Suprapubic skin (tissue), 4 donors: Measurements from ENCODE around the gene NR2F2.

Source experiments
- CTCF ChIP-seq, 2 donors: fragments of 200-600 bp in 1 of 2; fragments of 450-650 bp in 1 of 2; sonication (generic) in 1 of 2; IDR thresholded peaks; one replicate each; pipeline ENCODE4 v1.5.1; 2016 to 2019; ENCODE audit warnings: antibody characterized with exemption in 2 of 2, mild to moderate bottlenecking in 1 of 2, moderate library complexity in 1 of 2
- EP300 ChIP-seq: sonication (generic); formaldehyde crosslinking; IDR thresholded peaks from one replicate; pipeline ENCODE4 v1.6.1; 2017; ENCODE audit warnings: antibody characterized with exemption
- POLR2A ChIP-seq, 2 donors: fragments of 450-650 bp; IDR thresholded peaks; one replicate each; pipeline ENCODE4 v1.6.1; 2017; ENCODE audit warnings: antibody characterized with exemption in 2 of 2, mild to moderate bottlenecking in 2 of 2, moderate library complexity in 2 of 2
- POLR2AphosphoS5 ChIP-seq, 3 donors: sonication (generic); formaldehyde crosslinking; IDR thresholded peaks; one replicate each; pipeline ENCODE4 v1.6.1; 2017; ENCODE audit warnings: antibody characterized with exemption in 3 of 3

- TF ChIP-seq CTCF (IDR thresholded peaks at IDR 0.05) (no peak), EP300 (no peak), POLR2AphosphoS5 (IDR thresholded peaks at IDR 0.05) (no peak), POLR2A (IDR thresholded peaks at IDR 0.05) (no peak)
Observed at GRCh38 chr15:96309143-96309660, 21.3 kb upstream of the NR2F2 start.
